Vagina (tissue), 2 donors: Measurements from ENCODE around the gene JAK1. TPM values are rescaled to one million over a fixed set of nuclear protein-coding genes. Genes with fewer than 3 reads are reported as not detected.

Source experiments
- DNase-seq, 2 donors: peaks; one replicate each; pipeline ENCODE4 v3.0.0-alpha.2; 2017; ENCODE audit errors: extremely low spot score in 2 of 2
- H3K27ac ChIP-seq: fragments of 200-600 bp; sonication (generic); one replicate; pipeline ENCODE4 v1.5.1; 2019
- H3K27me3 ChIP-seq: fragments of 200-600 bp; sonication (generic); one replicate; pipeline ENCODE4 v1.5.1; 2019
- H3K36me3 ChIP-seq, 2 donors: fragments of 200-600 bp; sonication (generic); one replicate each; pipeline ENCODE4 v1.5.1; 2017 to 2019
- H3K4me1 ChIP-seq: fragments of 200-600 bp; sonication (generic); one replicate; pipeline ENCODE4 v1.5.1; 2019
- H3K4me3 ChIP-seq, 2 donors: fragments of 200-600 bp; sonication (generic); 1 replicate in 1 of 2; 2 replicates in 1 of 2; pipeline ENCODE4 v1.5.1; 2016 to 2019
- H3K9me3 ChIP-seq: fragments of 200-600 bp; sonication (generic); one replicate; pipeline ENCODE4 v1.5.1; 2019
- POLR2A ChIP-seq, 2 donors: fragments of 450-650 bp; IDR thresholded peaks; one replicate each; pipeline ENCODE4 v1.6.1; 2017; ENCODE audit warnings: antibody characterized with exemption in 2 of 2, mild to moderate bottlenecking in 2 of 2, moderate library complexity in 2 of 2
- POLR2AphosphoS5 ChIP-seq, 2 donors: sonication (generic); formaldehyde crosslinking; IDR thresholded peaks; one replicate each; pipeline ENCODE4 v1.9.0; 2017; ENCODE audit warnings: antibody characterized with exemption in 2 of 2, mild to moderate bottlenecking in 2 of 2, low read depth in 1 of 2; ENCODE audit not compliant: insufficient read depth in 1 of 2
- intact Hi-C: fragments of 100-400 bp; cut with DNase I; formaldehyde crosslinking; loops from one replicate; pipeline ENCODE4 v1.15.1; 2023
- total RNA-seq: library from RNA; depleted of rRNA; stranded (reverse); fragments of >200 nt; gene quantifications from one replicate; pipeline ENCODE4 v1.2.3, GENCODE V29; 2016
- TF ChIP-seq, protein P1 (sequence below), 3 experiments: fragments of 450-650 bp in 2 of 3; fragments of 200-600 bp in 1 of 3; sonication (generic) in 1 of 3; IDR thresholded peaks; one replicate each; pipeline ENCODE4 v1.5.1; 2017 to 2019; ENCODE audit warnings: antibody characterized with exemption in 3 of 3, mild to moderate bottlenecking in 2 of 3, moderate library complexity in 2 of 3

Gene JAK1
- total RNA-seq, 1 donor from 2014 or later = 93.3 TPM

DNA sequence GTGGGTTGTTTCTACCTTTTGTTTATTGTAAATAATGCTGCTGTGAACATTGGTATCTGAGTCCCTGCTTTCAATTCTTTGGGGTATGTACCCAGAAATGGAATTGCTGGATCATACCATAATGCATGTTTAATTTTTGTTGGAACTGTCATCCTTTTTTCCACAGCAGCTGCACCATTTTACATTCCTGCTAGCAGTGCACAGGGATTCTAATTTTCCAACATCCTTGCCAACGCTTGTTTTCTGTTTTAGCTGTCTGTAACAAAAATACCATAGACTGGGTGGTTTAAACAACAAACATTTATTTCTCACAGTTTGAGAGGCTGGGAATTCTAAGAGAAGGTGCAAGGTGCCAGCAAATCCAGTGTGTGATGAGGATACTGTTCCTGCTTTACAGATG, 156.3 kb downstream of the JAK1 start:
- Histone ChIP-seq H3K27me3 (no peaks in the 10 kb centered on the region), H3K4me3 (no peak overlapping the region), H3K36me3 (no peaks in the 10 kb centered on the region), H3K27ac (no peak overlapping the region), H3K9me3 (no peaks in the 10 kb centered on the region), H3K4me1 (no peaks in the 10 kb centered on the region)
- intact Hi-C loops = loop anchor here (10.0 kb wide), 1 partner anchor 545 kb away; no protein-coding TSS in a partner anchor
- TF ChIP-seq POLR2AphosphoS5 (IDR thresholded peaks at IDR 0.05; ENCODE audit: insufficient read depth in 1 of 2, low read depth in 1 of 2) (no peak), POLR2A (IDR thresholded peaks at IDR 0.05) (no peak)
- TF ChIP-seq, protein P1, sequence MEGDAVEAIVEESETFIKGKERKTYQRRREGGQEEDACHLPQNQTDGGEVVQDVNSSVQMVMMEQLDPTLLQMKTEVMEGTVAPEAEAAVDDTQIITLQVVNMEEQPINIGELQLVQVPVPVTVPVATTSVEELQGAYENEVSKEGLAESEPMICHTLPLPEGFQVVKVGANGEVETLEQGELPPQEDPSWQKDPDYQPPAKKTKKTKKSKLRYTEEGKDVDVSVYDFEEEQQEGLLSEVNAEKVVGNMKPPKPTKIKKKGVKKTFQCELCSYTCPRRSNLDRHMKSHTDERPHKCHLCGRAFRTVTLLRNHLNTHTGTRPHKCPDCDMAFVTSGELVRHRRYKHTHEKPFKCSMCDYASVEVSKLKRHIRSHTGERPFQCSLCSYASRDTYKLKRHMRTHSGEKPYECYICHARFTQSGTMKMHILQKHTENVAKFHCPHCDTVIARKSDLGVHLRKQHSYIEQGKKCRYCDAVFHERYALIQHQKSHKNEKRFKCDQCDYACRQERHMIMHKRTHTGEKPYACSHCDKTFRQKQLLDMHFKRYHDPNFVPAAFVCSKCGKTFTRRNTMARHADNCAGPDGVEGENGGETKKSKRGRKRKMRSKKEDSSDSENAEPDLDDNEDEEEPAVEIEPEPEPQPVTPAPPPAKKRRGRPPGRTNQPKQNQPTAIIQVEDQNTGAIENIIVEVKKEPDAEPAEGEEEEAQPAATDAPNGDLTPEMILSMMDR (IDR thresholded peaks at IDR 0.05) = no peak
- no peak for DNase-seq

DNA sequence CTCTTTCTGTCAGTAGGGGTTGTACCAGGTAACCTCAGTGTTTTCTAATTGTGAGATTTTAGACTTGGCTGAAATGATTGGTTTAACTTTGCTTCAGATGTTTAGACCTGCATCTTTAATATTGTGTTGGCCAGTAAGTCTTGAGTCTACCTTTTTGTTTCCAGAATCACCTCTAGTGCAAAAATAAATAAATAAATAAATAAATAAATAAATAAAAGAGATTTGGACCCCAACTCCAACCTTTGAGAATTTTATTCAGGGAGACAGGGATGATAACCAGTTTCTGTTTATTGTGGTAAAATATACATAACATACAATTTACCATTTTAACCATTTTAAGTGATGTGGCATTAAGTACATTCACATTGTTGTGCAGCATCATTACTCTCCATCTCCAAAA, 157.0 kb downstream of the JAK1 start:
- Histone ChIP-seq H3K27ac (no peak overlapping the region), H3K36me3 (no peaks in the 10 kb centered on the region), H3K4me3 (no peak overlapping the region), H3K9me3 (no peaks in the 10 kb centered on the region), H3K27me3 (no peaks in the 10 kb centered on the region), H3K4me1 (no peaks in the 10 kb centered on the region)
- DNase-seq = no peak
- TF ChIP-seq POLR2AphosphoS5 (IDR thresholded peaks at IDR 0.05; ENCODE audit: insufficient read depth in 1 of 2, low read depth in 1 of 2) = no peak
- TF ChIP-seq POLR2A (IDR thresholded peaks at IDR 0.05) = no peak
- TF ChIP-seq, protein P1 (IDR thresholded peaks at IDR 0.05) = no peak
- intact Hi-C loops = no loop called here

DNA sequence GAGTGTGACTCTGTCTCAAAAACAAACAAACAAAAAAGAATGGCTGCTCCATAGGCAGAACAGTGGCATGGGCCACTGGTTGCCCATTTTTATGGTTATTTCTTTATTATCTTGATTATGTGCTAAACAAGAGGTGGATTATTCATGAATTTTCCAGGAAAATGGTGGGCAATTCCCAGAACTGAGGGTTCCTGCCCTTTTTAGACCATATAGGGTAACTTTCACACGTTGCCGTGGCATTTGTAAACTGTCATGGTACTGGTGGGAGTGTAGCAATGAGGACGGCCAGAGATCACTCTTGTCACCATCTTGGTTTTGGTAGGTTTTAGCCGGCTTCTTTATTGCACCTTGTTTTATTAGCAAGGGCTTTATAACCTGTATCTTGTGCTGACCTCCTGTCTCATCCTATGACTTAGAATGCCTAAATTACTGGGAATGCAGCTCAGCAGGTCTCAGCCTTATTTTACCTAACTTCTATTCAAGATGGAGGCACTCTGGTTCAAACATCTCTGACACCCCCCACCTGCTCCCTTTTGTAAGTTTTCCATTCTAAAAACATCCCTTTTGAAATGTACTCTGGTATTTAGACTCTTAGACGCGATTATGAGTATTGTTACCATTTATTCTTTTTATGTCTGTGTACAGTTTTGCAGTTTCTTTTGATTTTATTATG, 164.4 kb downstream of the JAK1 start:
- Histone ChIP-seq H3K27ac (no peak overlapping the region), H3K4me1 (no peaks in the 10 kb centered on the region), H3K9me3 (no peaks in the 10 kb centered on the region), H3K4me3 (no peak overlapping the region), H3K27me3 (no peaks in the 10 kb centered on the region), H3K36me3 (no peaks in the 10 kb centered on the region)
- intact Hi-C loops = no loop called here
- no peak for DNase-seq
- TF ChIP-seq POLR2AphosphoS5 (IDR thresholded peaks at IDR 0.05; ENCODE audit: insufficient read depth in 1 of 2, low read depth in 1 of 2) = no peak
- TF ChIP-seq, protein P1 (IDR thresholded peaks at IDR 0.05) = no peak
- TF ChIP-seq POLR2A (IDR thresholded peaks at IDR 0.05) = no peak

DNA sequence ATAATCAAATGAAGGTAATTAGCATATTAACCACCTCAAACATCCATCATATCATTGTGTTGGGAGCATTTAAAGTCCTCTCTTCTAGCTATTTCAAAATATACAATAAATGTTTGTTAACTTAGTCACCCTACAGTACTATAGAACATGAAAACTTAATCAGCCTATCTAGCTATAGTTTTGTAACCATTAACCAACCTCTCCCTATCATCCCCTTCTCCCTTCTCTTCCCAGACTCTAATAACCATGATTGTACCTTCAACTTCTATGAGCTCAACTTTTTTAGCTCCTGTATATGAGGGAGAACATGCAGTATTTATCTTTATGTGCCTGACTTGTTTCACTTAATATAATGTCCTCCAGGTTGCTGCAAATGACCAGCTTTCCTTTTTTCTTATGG, 167.5 kb downstream of the JAK1 start:
- H3K4me1 ChIP-seq = no peaks in the 10 kb centered on the region
- no peak overlapping the region for H3K27ac ChIP-seq
- no peak for DNase-seq
- intact Hi-C loops = no loop called here
- TF ChIP-seq POLR2A (IDR thresholded peaks at IDR 0.05) = no peak
- no peak for TF ChIP-seq POLR2AphosphoS5 (IDR thresholded peaks at IDR 0.05; ENCODE audit: insufficient read depth in 1 of 2, low read depth in 1 of 2)
- TF ChIP-seq, protein P1 (IDR thresholded peaks at IDR 0.05) = no peak
- H3K4me3 ChIP-seq = no peak overlapping the region
- no peaks in the 10 kb centered on the region for H3K9me3 ChIP-seq
- H3K36me3 ChIP-seq = no peaks in the 10 kb centered on the region
- H3K27me3 ChIP-seq = no peaks in the 10 kb centered on the region

DNA sequence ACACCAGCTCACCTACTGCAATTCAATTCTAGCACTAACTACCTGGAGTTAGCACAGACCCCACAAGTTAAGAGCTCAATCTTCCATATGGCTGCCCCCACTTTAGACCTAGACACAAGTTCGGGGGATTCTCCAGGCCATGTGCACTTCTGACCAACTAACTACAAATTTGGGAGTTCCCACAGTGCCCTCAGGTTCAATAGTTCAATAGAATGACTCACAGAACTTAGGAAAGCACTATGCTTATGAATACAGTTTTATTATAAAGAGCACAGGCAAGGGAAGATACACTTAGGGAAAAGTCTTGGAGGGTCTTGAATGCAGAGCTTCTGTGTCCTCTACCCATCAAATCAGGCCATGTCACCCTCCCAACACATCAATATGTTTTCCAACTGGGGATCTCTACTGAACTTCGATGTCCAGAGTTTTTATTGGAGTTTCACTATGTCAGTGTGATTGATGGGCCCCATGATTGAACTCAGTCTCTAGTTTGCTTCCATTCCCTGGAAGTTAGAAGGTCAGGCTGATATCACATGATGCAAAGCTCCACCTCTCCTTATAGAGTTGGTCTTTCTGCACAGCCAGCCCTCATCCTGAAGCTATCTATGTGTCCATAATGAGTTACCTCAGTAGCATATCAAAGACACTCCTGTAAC, 175.4 kb downstream of the JAK1 start:
- no peak overlapping the region for H3K4me3 ChIP-seq
- DNase-seq = no peak
- no peaks in the 10 kb centered on the region for H3K9me3 ChIP-seq
- intact Hi-C loops = no loop called here
- H3K27me3 ChIP-seq = no peaks in the 10 kb centered on the region
- TF ChIP-seq POLR2AphosphoS5 (IDR thresholded peaks at IDR 0.05; ENCODE audit: insufficient read depth in 1 of 2, low read depth in 1 of 2) = no peak
- no peak for TF ChIP-seq POLR2A (IDR thresholded peaks at IDR 0.05)
- TF ChIP-seq, protein P1 (IDR thresholded peaks at IDR 0.05) = no peak
- H3K4me1 ChIP-seq = no peaks in the 10 kb centered on the region
- peaks cover 0 to 15% of the 10 kb centered on the region in 2 donors for H3K36me3 ChIP-seq
- no peak overlapping the region for H3K27ac ChIP-seq
